HepG2 (cell line): ENCODE data around the gene NANOS1.

ENCODE experiments used
- IRF1 ChIP-seq: sonication (generic); formaldehyde crosslinking; IDR thresholded peaks from 2 replicates; pipeline ENCODE4 v1.4.0; 2020; ENCODE audit warnings: low read depth, mild to moderate bottlenecking, missing genetic modification reagents
- JUND ChIP-seq: sonication (generic); formaldehyde crosslinking; IDR thresholded peaks from 2 replicates; pipeline ENCODE4 v1.8.0; 2022; ENCODE audit warnings: mild to moderate bottlenecking, missing genetic modification reagents
- LBX2 ChIP-seq: sonication (generic); formaldehyde crosslinking; IDR thresholded peaks from 2 replicates; pipeline ENCODE4 v1.5.0; 2020; ENCODE audit warnings: missing genetic modification reagents, mild to moderate bottlenecking, borderline replicate concordance
- MAX ChIP-seq: IDR thresholded peaks from 2 replicates; pipeline ENCODE4 v1.6.1; 2012; ENCODE audit warnings: inconsistent platforms
- MTF1 ChIP-seq: sonication (generic); formaldehyde crosslinking; IDR thresholded peaks from 2 replicates; pipeline ENCODE4 v1.5.0; 2020; ENCODE audit warnings: missing genetic modification reagents
- TEAD3 ChIP-seq: optimal IDR thresholded peaks from 2 replicates; pipeline ENCODE3; 2016; ENCODE audit warnings: borderline replicate concordance
- ZBTB21 ChIP-seq: sonication (generic); formaldehyde crosslinking; IDR thresholded peaks from 2 replicates; pipeline ENCODE4 v1.4.0; 2020; ENCODE audit warnings: missing genetic modification reagents
- ZFP41 ChIP-seq: sonication (generic); formaldehyde crosslinking; IDR thresholded peaks from 2 replicates; pipeline ENCODE4 v1.4.0; 2020; ENCODE audit warnings: mild to moderate bottlenecking, missing genetic modification reagents, borderline replicate concordance
- ZNF292 ChIP-seq: sonication (generic); formaldehyde crosslinking; IDR thresholded peaks from 2 replicates; pipeline ENCODE4 v1.8.1; 2022; ENCODE audit warnings: mild to moderate bottlenecking, low read depth, missing genetic modification reagents, borderline replicate concordance
- TF ChIP-seq, protein P1 (sequence below): sonication (generic); formaldehyde crosslinking; IDR thresholded peaks from 2 replicates; pipeline ENCODE4 v1.5.0; 2020; ENCODE audit warnings: mild to moderate bottlenecking, missing genetic modification reagents, moderate library complexity

DNA sequence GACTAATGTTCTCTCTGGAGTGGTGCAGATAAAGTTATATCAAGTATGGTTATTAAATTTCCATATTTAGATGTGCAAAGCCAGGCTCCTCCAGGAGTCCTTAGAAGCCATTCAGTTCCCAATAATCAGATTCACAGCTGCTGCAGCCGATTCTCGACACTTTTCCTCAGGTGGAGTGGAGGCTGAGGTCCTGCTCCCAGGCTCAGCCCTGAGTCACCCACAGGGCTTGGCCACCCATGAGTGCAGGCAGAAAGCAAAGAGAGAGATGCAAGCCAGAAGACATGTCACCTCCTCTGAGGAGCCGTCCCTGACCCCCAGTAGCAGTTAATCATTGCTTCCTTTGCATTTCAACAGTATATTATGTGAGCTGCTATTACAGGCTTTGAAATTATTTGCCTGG is 36.3 kb upstream of the NANOS1 start:
- TF ChIP-seq ZNF292 (CRISPR knock-in tag), result no peak
- no peak for TF ChIP-seq JUND
- no peak for TF ChIP-seq LBX2
- TF ChIP-seq MTF1 (CRISPR knock-in tag), result no peak
- no peak for TF ChIP-seq ZFP41 (CRISPR knock-in tag)
- no peak for TF ChIP-seq ZBTB21 (CRISPR knock-in tag)
- no peak for TF ChIP-seq MAX
- TF ChIP-seq IRF1 (CRISPR knock-in tag), result no peak
- TF ChIP-seq, protein P1, sequence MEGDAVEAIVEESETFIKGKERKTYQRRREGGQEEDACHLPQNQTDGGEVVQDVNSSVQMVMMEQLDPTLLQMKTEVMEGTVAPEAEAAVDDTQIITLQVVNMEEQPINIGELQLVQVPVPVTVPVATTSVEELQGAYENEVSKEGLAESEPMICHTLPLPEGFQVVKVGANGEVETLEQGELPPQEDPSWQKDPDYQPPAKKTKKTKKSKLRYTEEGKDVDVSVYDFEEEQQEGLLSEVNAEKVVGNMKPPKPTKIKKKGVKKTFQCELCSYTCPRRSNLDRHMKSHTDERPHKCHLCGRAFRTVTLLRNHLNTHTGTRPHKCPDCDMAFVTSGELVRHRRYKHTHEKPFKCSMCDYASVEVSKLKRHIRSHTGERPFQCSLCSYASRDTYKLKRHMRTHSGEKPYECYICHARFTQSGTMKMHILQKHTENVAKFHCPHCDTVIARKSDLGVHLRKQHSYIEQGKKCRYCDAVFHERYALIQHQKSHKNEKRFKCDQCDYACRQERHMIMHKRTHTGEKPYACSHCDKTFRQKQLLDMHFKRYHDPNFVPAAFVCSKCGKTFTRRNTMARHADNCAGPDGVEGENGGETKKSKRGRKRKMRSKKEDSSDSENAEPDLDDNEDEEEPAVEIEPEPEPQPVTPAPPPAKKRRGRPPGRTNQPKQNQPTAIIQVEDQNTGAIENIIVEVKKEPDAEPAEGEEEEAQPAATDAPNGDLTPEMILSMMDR (CRISPR knock-in tag), result no peak
- no peak for TF ChIP-seq TEAD3 (CRISPR knock-in tag)
